Skeletal muscle cell (primary cell): ENCODE data around the gene HLCS.

Experiments used
- DNase-seq: peaks from one replicate; pipeline ENCODE4 v3.0.0-alpha.2; 2010; ENCODE audit warnings: low read depth
- H3K4me3 ChIP-seq: 2 replicates; pipeline ENCODE4 v1.5.1; 2011; ENCODE audit warnings: low read depth, mild to moderate bottlenecking, control low read depth, low read length, moderate library complexity

Gene HLCS

DNA sequence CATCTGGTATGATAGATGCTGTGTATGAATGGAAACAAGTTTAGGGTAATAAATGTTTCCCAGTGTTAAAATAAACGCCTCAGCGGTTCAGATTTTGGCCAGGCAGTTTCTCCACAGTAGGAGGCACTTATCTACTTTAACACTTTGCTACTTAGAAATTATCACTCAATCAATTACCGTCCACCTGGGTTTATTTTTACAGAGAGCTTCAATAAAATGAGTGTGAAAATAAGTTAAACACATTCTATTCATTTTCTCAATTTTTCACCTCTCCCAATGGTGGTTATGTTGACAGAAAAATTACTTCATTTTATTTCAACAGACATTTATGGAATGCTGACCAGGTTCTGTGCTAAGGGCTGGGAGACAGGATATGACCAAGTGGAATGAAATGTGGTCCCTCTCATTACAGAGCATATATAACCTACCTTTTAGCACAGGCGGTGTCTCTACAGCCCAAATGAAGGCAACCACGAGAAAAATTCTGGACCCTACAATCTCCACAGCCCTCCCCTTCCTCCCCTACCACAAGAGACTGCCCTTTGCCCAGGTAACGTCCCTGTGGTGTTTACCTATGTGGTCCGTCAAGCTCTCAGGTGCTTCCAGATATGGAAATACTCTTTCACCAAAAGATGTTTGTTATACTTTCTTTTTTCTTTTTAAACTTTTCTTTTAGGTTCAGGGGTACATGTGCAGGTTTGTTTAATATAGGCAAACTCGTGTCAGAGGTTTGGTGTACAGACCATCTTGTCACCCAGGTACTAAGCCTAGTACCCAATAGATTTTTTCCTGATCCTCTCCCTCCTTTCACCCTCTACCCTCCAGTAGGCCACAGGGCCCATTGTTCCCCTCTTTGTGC, 105.5 kb downstream of the HLCS start:
- no peak overlapping the region for H3K4me3 ChIP-seq
- DNase-seq, result no peak

DNA sequence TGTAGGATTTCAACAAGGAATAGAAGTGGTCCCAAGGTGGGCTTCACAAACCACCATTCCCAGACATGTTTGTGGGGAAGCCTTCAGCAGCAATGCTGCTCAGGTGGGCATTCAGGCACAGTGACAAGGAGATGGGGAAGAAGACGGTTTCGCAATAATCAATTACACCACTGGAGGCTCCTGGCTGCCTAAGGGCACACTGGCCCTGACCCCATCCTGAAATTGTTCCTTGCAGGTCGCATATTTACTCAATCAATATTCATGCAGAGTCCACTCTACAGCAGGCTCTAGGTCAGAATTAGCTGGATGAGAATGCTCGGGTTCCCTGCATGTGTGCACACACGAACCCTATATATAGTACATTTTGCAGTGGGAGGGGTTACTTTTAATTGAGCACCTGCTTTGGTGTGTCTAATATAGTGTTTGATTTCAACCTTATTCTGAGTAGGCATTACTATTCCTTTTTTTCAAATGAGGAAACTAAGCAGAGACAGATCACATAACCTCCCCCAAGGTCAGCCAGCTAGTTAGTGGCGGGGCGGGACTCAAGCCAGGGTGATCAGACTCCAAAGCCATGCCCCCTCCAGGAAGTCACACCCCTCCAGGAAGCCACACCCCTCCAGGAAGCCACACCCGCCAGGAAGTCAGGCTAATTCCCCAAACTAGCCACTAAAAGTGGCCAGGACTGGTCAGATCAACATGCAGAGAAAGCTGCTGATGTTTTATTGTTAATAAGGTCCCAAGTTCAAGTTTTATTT, 106.5 kb downstream of the HLCS start:
- no peak overlapping the region for H3K4me3 ChIP-seq
- no peak for DNase-seq

DNA sequence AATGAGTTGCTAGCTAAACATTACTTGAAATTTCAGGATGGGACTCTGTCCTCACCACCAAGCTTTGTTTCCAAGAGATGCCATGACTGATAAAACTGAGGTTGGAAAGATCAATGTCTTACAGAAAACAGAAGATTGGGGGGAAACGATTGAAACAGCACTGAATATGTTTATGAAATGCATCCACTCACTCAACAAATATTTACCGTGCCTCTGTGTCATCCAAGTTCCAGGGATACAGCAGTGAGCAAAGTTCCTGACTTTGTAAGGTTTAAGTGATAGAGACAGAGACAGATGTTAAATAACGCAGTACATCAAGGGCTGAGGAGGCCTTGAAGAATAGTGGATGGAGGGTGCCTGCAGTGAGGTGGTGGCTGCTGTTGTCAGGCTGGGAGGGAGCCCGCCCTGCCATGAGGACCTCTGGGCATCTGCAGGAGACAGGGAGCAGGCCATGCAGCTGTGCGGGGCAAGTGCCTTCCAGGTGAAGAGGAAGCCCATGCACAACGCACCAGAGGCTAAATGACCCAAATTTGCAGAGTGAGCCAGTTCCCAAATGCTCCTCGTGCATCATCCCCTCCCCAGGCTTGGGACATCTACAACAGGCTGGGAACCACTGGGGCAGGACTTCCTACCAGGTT, 108.0 kb downstream of the HLCS start:
- DNase-seq, result no peak
- no peak overlapping the region for H3K4me3 ChIP-seq

DNA sequence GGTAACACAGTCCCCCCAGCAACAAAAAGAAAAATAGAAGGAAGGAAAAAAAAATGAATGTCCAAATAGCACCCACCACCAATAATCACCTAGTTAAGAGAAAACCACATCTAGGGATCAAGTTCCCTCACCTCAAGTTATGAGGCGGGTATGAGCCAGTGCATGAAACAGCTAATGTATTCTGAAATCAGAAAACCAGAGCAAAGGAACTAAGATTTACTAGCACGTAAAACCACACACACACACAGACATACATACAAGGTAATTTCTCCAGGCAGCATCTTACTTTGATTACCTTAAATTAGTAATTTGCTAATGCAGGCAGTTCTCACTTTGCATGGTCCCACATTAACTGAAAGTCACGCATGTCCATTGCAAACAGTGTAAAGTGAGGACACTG, 109.8 kb downstream of the HLCS start:
- DNase-seq, result no peak
- no peak overlapping the region for H3K4me3 ChIP-seq

DNA sequence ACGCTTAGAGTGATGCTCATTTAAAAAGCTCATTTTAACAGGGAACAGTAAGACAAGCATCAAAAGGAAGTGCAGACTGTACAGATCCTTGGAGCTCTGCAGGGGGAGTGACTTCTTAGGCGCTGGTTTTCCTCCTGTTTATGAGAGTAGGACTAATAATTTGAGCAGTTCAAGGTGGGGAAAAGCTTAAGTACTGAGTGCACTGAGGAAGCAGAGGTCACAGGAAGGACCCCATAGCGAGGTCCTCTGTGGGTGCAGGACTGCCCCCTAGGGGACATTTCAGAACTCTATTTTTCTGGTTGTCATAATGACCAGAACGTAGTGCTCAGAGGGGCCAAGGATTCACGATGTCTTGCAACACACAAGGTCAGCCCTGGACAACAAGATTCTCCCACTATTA, 112.1 kb downstream of the HLCS start:
- DNase-seq, result no peak
- no peak overlapping the region for H3K4me3 ChIP-seq

DNA sequence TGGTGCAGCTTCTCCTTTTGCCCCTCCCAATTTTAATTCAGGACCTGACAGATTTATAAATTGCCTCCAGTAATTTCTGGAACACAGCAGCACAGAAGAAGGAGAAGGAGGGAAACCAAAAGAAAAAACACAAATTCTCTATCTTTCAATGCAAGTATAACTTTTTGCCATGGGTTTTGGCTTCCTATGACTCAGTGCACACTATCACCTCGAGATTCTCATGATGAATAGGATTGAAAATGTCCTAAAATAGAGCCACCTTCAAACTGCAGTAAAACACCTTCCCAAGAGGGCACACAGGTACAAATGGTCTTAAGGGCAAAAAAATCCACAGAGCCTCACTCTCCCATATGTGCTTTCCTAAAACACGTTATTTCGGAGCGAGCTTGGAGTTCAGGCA, 113.6 kb downstream of the HLCS start:
- no peak overlapping the region for H3K4me3 ChIP-seq
- DNase-seq, result no peak

DNA sequence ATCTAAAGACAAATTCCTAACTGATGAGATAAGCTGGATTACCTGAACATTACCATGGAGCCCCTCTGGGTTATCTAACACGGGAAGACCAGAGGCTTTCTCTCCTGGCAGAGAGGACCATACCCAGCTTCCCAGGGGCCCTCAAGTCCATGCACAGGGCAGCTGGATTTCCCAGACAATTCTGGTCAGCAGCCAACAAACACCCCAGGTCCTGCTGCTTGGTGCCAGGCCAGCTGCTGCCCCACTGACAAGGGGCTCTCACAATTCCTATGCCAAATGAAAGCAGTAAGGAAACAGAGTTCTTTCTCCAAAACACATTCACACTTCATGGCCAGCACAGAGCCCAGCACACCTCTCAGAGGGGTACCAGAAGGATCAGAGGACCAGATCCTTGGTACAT, 114.2 kb downstream of the HLCS start:
- DNase-seq, result no peak
- no peak overlapping the region for H3K4me3 ChIP-seq

DNA sequence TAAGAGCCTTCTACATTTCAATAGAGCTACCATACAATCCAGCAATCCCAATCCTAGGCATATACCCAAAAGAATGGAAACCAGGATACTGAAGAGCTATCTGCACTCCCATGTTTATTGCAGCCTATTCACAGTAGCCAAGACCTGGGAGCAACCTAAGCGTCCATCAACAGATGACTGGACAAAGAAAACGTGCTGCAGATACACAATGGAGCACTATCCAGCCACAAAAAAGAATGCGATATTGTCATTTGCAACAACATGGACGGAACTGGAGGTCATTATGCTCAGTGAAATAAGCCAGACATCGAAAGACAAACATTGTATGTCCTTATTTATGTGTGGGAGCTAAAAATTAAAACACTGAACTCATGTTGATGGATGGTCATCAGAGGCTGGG, 115.3 kb downstream of the HLCS start:
- no peak for DNase-seq
- no peak overlapping the region for H3K4me3 ChIP-seq

DNA sequence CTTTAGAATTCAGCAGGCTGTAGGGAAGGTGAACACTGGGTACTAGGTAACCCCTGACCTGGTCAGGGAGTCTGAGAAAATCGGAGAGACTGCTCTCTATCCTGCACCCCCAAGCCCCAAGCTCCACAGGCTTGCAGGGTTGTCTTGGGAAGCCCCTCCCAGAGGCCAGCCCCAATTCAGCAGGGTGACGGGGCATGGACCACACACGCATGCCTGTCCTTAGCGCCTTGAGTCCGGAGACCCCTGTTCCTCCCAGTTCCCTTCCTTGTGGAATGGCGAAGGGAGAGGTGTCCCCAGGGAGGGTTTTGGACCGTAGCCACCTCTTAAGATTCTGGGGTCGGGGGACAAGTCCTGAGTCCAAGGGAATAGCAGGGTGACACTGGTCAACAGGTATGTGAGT, 116.1 kb downstream of the HLCS start:
- DNase-seq, result no peak
- H3K4me3 ChIP-seq, result no peak overlapping the region

DNA sequence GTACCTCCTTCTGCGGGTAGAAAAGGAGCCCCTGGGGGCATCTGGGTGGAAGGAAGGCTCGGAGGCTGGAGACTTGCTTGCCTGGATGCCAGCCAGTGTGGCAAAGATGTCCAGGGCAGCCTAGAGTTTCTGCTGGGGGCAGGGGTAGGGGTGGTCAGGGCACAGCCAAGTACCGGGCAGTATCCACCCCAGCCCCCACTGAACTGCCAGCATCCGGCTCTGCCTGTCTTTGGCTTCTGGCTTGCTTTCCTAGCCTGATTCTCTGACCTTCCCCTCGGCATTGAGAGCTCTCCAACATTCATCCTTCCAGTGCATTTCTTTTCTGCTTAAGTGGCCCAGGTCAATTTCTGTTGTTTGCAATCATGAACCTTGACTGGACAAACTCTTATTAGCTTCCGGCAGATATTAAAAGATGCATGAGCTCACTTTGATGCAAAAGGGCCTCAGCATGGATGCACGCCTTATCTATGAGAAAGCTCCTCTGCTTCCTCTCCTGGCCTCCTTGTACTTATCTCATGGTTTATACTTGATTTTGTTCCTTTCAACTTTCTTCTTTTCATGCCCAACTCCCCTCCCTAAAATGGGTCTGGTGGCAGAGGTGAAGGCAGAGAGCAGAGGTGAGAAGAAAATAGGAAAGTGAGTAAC, 116.9 kb downstream of the HLCS start:
- no peak for DNase-seq
- no peak overlapping the region for H3K4me3 ChIP-seq

DNA sequence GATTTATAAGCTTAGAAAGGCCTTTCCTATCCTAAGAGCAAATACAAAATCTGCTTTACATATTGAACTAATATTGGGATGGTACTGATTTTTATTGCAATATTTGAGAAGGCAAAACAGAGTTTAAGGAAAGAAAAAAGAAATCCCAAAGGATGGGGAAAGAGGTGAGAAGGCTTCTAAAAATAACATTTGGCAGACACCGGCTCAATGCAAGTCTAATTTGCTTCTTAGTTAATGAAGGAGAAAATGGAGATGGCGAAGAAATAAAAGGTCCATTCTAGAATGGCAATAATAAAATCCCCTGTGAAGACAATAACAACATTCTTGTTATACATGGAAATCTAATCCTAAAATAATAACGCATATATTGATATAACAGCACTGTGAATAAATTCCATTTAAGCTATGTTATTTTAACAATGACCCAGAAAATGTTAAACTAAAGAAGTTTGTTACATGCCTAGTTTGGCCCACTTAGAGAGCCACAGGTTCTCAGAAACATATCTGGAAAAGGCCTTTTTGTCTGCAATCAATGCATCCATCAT, 117.7 kb downstream of the HLCS start:
- no peak for DNase-seq
- H3K4me3 ChIP-seq, result no peak overlapping the region

DNA sequence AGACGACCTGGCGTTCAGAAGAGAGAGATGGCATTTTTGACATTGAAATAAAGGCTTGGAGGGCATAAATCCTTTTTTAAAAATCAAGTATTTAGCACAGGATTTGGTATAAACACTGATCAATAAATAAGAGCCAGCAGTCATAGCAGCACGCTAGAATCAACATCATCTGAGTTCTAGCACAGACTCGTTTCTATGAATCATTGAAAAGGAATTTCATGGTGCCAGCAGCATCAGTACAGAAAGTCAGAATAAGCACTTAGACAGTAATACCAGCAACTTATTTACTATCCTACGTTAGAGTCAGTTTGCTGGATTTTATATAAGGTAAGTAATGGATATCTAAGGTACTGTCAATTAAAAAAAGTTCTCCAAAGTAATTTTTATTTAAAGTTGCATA, 119.3 kb downstream of the HLCS start:
- peak; percentile 56 for DNase-seq
- no peak overlapping the region for H3K4me3 ChIP-seq

DNA sequence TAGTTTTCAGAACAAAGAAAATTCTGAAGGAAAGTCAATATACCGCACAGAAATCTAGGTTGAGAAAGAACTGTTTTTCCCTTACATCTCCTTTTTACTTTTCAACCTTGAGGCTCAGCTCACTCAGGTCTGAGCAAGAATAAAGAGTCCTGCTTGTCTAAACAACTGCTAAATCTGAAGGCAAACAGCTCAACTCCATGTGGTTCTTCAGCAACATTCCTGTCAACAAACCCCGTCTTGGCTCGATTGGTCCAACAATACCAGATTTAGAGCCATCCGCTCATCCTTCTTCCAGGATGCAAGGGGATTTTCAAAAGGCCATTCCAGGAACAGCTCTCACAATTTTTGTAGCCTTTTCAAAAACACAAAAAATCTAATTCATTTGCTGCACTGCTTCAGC, 119.8 kb downstream of the HLCS start:
- H3K4me3 ChIP-seq, result no peak overlapping the region
- no peak for DNase-seq

DNA sequence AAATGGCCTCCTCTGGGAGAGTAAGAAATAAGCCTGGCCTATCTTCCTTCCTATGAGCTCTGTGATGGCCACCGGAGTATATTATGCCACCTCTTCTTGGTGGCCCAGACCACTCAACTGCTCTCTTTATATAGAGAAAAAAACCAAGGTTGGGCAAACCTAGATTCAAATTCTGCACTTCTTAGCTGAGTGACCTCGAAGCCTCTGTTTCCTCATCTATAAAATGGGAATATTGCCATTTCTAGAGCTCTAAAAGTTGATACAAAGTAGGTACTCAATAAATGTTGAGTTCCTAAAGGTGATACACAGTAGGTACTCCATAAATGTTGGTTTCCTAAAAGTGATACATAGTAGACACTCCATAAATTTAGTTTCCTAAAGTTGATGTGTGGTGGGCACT, 120.7 kb downstream of the HLCS start:
- no peak for DNase-seq
- H3K4me3 ChIP-seq, result no peak overlapping the region

DNA sequence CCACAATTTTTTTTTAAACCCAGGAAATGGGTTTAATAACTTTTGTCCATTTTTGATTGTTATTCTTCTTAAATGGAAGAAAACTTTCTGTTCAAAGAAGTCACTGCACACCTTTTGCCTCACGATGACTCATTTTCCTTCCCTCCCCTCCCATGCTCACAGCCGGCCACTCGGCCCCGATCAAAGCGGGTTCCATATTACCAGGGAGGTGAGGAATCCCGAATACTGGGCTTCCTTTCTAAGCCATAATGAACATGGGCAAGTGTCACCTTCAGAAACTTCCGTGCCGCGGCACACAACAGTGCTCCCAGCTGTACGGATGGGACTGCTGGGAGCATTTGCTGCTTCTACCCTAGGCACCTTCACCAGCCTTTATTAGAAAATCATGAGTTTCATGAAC, 121.4 kb downstream of the HLCS start:
- no peak overlapping the region for H3K4me3 ChIP-seq
- DNase-seq, result no peak

DNA sequence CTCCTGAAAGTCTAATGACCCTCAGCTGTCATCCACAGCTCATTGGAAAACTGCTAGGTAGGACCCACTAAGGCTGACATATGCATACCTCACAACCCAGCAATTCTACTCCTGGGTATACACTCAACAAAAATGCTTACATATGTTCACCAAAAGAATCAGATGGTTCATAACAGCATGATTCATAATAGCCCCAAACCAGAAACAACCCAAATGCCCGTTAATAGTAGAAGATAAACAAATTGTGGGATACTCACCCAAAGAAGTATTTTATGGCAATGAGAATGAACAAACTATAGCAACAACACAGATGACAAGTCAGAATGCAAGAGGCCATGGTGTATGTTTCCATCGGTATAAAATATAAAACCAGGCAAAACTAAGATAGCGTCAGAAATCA, 124.6 kb downstream of the HLCS start:
- DNase-seq, result no peak
- no peak overlapping the region for H3K4me3 ChIP-seq

DNA sequence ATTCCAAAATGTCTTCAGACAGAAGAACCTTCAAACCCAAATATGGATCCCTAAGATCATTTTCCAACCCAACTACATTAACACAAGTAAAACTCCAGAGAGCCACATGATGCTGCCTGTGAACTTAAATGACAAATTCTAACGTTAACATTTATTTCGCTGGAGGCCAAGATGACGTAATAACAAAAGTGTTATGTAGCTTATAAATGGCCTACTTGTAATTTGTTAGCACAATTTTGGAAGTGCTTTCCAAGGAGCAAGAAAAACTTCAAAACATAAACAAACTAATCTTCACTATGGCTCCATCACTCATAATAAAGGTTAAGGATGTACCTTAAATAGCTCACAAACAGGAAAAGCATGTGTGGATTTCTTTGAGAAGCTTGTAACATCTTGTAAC, 126.7 kb downstream of the HLCS start:
- H3K4me3 ChIP-seq, result no peak overlapping the region
- DNase-seq, result no peak

DNA sequence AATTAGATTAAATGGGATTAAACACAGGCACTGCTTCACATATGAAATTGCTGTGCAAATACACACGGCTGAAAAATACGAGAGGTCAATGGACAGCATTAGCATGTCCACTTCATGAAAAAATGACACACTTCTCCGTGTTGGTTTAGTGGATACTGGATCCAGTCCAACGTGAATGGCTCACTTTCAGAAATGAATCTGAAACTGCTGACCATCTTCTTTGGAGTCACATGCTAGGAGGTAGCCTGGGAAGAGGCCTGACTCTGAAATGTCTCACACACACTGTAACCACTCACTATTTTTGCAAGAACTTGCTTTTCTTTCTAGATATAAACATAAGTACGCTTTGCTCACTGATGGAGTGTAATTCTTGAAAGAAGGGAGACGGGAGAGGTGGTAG, 127.3 kb downstream of the HLCS start:
- DNase-seq, result peak; percentile 34
- H3K4me3 ChIP-seq, result no peak overlapping the region

DNA sequence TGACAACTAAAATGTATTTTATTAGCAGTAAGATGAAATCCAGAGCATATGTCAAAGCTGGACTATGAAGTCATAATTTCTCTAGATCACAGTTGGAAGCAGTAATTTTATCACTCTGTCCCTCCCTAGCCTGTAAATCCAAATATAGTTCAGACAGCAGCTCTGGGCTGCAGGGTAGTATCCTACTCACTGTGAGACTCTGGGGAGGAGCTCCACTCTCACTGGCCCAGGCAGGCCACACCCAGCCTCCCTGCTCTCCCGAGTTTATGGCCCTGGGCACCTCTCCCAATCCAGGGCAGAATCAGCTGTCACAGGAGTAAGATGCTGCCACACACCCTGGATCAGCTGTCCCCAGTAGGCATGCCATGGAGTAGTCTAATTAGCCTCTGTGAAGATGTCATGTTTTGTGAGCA, 131.1 kb downstream of the HLCS start:
- no peak overlapping the region for H3K4me3 ChIP-seq
- peak; percentile 25 for DNase-seq

DNA sequence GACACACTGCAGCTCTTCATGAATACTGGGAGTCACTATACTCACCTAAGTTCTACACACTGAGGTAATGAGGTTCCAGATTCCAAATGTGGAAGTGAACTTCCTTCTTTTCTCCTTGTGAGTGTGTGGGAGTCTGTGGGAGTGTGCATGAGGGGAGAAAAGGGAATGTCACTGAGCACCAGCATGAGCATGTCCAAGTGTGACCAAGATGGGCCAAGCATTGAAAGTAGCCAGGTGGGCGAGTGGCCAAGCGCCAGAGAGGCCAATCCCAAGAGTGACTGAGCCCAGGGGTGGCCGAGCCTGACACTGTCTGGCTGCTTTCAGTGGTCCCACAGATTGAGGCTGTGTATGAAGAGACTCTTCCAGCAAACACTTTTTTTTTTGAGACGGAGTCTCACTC, 132.3 kb downstream of the HLCS start:
- no peak overlapping the region for H3K4me3 ChIP-seq
- DNase-seq, result no peak
